ENCODE results near the gene S100A4.
"Not testable (repeated sequence)": the region's sequence is repeated elsewhere in the genome, so short reads cannot be mapped to it uniquely, and the experiment has no call there.

Gene S100A4

GRCh38 chr1:153583976-153584375 lies 38.4 kb upstream of the S100A4 start:
- TF ChIP-seq ZFX (IDR thresholded peaks at IDR 0.05; ENCODE audit: borderline replicate concordance) = no peak
- no peak for TF ChIP-seq CTCF (IDR thresholded peaks at IDR 0.05)
- no peak overlapping the region for H3K27ac ChIP-seq

- not testable (repeated sequence) for H3K27ac ChIP-seq
Observed at GRCh38 chr1:153583514-153583913, 37.9 kb upstream of the S100A4 start.

GRCh38 chr1:153582836-153583235 lies 37.2 kb upstream of the S100A4 start:
- not testable (repeated sequence) for H3K27ac ChIP-seq

- TF ChIP-seq ZFX (IDR thresholded peaks at IDR 0.05; ENCODE audit: borderline replicate concordance) (no peak), CTCF (IDR thresholded peaks at IDR 0.05) (no peak)
- no peak overlapping the region for H3K27ac ChIP-seq
Observed at GRCh38 chr1:153578936-153579335, 33.3 kb upstream of the S100A4 start.

- TF ChIP-seq CTCF (IDR thresholded peaks at IDR 0.05) (no peak), ZFX (IDR thresholded peaks at IDR 0.05; ENCODE audit: borderline replicate concordance) (no peak)
- H3K27ac ChIP-seq = no peak overlapping the region
Observed at GRCh38 chr1:153578490-153578889, 32.9 kb upstream of the S100A4 start.

GRCh38 chr1:153577624-153578051 lies 32.0 kb upstream of the S100A4 start:
- TF ChIP-seq CTCF (IDR thresholded peaks at IDR 0.05) = no peak
- H3K27ac ChIP-seq = no peak overlapping the region

- no peak overlapping the region for H3K27ac ChIP-seq
- TF ChIP-seq ZFX (IDR thresholded peaks at IDR 0.05; ENCODE audit: borderline replicate concordance) = no peak
- TF ChIP-seq CTCF (IDR thresholded peaks at IDR 0.05) = no peak
Observed at GRCh38 chr1:153577138-153577537, 31.5 kb upstream of the S100A4 start.

GRCh38 chr1:153575497-153575896 lies 29.9 kb upstream of the S100A4 start:
- not testable (repeated sequence) for H3K27ac ChIP-seq

- H3K27ac ChIP-seq = not testable (repeated sequence)
Observed at GRCh38 chr1:153575081-153575491, 29.5 kb upstream of the S100A4 start.

GRCh38 chr1:153573351-153573750 lies 27.7 kb upstream of the S100A4 start:
- H3K27ac ChIP-seq = no peak overlapping the region
- TF ChIP-seq CTCF (IDR thresholded peaks at IDR 0.05) (no peak), ZFX (IDR thresholded peaks at IDR 0.05; ENCODE audit: borderline replicate concordance) (no peak)

Measured in 22Rv1 (cell line).